ENCODE results near the gene IMPDH2.

- TF ChIP-seq, protein P1, sequence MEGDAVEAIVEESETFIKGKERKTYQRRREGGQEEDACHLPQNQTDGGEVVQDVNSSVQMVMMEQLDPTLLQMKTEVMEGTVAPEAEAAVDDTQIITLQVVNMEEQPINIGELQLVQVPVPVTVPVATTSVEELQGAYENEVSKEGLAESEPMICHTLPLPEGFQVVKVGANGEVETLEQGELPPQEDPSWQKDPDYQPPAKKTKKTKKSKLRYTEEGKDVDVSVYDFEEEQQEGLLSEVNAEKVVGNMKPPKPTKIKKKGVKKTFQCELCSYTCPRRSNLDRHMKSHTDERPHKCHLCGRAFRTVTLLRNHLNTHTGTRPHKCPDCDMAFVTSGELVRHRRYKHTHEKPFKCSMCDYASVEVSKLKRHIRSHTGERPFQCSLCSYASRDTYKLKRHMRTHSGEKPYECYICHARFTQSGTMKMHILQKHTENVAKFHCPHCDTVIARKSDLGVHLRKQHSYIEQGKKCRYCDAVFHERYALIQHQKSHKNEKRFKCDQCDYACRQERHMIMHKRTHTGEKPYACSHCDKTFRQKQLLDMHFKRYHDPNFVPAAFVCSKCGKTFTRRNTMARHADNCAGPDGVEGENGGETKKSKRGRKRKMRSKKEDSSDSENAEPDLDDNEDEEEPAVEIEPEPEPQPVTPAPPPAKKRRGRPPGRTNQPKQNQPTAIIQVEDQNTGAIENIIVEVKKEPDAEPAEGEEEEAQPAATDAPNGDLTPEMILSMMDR (IDR thresholded peaks at IDR 0.05 in 2 of 3, conservative IDR thresholded peaks at IDR 0.05 in 1 of 3; ENCODE audit: borderline replicate concordance in 1 of 3, insufficient read depth in 1 of 3, low read depth in 2 of 3, low read length in 2 of 3) = no peak
- no peak for TF ChIP-seq POLR2A (IDR thresholded peaks at IDR 0.05; ENCODE audit: borderline replicate concordance, extremely low read depth, insufficient read depth, insufficient read length)
- TF ChIP-seq, protein P2, sequence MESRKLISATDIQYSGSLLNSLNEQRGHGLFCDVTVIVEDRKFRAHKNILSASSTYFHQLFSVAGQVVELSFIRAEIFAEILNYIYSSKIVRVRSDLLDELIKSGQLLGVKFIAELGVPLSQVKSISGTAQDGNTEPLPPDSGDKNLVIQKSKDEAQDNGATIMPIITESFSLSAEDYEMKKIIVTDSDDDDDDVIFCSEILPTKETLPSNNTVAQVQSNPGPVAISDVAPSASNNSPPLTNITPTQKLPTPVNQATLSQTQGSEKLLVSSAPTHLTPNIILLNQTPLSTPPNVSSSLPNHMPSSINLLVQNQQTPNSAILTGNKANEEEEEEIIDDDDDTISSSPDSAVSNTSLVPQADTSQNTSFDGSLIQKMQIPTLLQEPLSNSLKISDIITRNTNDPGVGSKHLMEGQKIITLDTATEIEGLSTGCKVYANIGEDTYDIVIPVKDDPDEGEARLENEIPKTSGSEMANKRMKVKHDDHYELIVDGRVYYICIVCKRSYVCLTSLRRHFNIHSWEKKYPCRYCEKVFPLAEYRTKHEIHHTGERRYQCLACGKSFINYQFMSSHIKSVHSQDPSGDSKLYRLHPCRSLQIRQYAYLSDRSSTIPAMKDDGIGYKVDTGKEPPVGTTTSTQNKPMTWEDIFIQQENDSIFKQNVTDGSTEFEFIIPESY (IDR thresholded peaks at IDR 0.05; ENCODE audit: extremely low read depth, insufficient replicate concordance, low read length) = no peak
Measured at GRCh38 chr3:49034650-49035049, 5.5 kb upstream of the IMPDH2 start.

Measured in HCT116 (cell line).